GM21515 (cell line): ENCODE results near the gene NMNAT1.
"Not testable (repeated sequence)": the region's sequence is repeated elsewhere in the genome, so short reads cannot be mapped to it uniquely, and the experiment has no call there.

ENCODE experiments used
- ATAC-seq: cut with Tn5 transposase; IDR thresholded peaks from one replicate; pipeline ENCODE4 v1.9.1; 2021; ENCODE audit not compliant: unreplicated experiment

The NMNAT1 gene

GRCh38 chr1:9917901-9918300 lies 25.4 kb upstream of the NMNAT1 start:
- ATAC-seq = no peak

DNA sequence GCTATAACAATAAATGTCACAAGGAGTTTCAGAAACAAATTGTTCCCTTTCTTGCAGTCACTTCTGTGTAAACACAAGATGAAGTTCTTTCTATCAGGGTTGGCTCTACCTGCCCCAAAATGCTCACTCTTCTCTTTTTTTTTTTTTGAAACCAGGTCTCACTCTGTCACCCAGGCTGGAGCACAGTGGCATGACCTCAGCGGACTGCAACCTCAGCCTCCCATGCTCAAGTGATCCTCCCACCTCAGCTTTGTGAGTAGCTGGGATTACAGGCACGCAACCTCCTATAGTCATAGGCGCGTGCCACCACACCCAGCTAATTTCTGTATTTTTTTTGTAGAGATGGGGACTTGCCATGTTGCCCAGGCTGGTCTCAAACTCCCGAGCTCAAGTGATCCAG lies 22.7 kb upstream of the NMNAT1 start:
- ATAC-seq = no peak

- no peak for ATAC-seq
Measured at GRCh38 chr1:9922342-9922741, 20.9 kb upstream of the NMNAT1 start.

GRCh38 chr1:9927259-9927658 lies 16.0 kb upstream of the NMNAT1 start:
- ATAC-seq = no peak

- ATAC-seq = no peak
Measured at GRCh38 chr1:9929431-9930385, 13.6 kb upstream of the NMNAT1 start.

- ATAC-seq = peak; percentile 43
Measured at GRCh38 chr1:9942399-9942938, 806 bp upstream of the NMNAT1 start.

DNA sequence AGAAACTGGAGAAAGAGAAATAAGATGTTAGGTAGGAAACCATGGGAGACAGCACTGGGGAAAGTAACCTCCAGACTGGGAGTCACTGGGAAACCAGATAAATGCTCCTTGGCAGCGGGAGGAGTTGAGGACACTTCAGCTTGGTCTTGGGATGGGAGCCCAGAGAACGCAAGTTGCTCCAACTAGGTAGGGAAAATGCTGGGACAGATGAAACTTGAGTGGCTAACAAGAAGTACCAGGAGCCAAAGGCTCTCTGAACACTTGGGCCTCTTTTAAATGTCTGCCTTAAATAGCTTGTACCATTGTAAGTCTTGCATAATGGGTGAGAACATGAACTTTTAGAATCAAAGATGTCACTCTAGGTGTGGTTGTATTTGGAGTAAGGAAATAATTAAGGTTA lies 3.0 kb downstream of the NMNAT1 start:
- ATAC-seq = no peak

- ATAC-seq = no peak
Measured at GRCh38 chr1:9957726-9958125, 14.5 kb downstream of the NMNAT1 start.

GRCh38 chr1:9960011-9960410 lies 16.7 kb downstream of the NMNAT1 start:
- no peak for ATAC-seq

GRCh38 chr1:9960706-9961562 lies 17.7 kb downstream of the NMNAT1 start:
- no peak for ATAC-seq

DNA sequence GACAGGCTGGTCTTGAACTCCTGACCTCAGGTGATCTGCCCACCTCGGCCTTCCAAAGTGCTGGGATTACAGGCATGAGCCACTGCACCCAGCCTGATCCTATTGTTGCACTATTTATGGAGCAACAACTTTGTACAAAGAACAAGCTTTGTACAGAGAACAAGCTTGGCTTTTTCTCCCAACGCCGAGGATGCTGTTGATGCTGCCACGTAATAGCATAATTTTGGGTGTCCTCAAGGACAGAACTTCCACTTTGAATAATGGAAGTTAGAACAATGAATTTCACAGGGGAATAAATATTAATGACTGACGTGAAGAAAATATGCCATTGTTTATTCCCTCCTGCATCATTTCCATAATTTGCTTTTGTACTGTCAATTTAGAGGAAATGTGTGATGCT lies 41.0 kb downstream of the NMNAT1 start:
- ATAC-seq = no peak

GRCh38 chr1:9985001-9985400 lies 41.7 kb downstream of the NMNAT1 start:
- ATAC-seq = no peak

- no peak for ATAC-seq
Measured at GRCh38 chr1:9989773-9990172, 46.5 kb downstream of the NMNAT1 start.

- ATAC-seq = no peak
Measured at GRCh38 chr1:9990944-9991343, 47.7 kb downstream of the NMNAT1 start.

- no peak for ATAC-seq
Measured at GRCh38 chr1:9992910-9993309, 49.6 kb downstream of the NMNAT1 start.

GRCh38 chr1:9993561-9994075 lies 50.3 kb downstream of the NMNAT1 start:
- ATAC-seq = no peak

DNA sequence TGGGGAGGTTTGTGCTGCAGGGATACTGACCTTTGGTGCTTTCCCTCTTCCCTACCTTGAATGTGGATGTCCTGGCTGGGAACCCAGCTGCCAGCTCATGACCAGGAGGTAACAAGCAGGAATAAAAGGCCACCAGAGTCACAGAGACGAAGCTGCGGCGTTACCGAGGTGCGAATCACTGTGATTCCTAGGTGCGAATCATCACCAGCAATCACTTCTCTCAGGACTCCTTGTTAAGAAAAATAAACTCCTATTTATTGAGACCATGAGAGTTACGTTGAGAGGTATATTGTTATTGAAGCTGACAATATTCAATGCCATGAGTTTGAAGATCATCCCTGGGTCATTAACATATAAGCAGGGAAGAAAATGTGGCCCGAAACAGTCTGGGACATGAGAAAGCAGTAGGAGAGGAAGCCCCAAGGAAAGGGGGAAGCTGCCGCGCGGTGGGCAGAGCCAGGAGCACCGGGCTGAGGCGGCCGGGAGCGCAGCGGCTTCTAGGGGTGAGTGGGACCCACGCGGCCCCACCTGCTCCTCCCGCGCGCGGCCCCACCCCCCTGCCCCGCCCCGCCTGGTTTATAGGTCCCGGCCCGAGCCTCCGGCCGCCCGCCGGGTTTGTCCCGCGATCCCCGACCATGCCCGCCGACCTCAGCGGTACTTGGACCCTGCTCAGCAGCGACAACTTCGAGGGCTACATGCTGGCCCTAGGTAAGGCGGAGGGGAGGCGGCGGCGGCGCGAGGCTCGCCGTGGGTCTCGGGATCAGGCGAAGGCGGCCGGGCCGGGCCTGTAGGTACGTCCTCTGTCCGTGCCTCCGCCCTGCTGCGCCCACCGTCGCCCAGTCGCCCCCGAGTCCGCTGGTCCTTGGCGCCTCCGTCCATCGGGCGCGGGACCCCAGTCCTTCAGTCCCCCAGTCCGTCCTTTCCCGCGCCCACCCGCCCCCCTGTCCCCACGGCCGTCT lies 53.6 kb downstream of the NMNAT1 start, which contains the start of gene RBP7:
Gene RBP7, plus strand, starts transcription at position 605 of the 959 bp plus-strand sequence. Its CDS starts 31 bp downstream, at position 636.
- ATAC-seq = no peak

DNA sequence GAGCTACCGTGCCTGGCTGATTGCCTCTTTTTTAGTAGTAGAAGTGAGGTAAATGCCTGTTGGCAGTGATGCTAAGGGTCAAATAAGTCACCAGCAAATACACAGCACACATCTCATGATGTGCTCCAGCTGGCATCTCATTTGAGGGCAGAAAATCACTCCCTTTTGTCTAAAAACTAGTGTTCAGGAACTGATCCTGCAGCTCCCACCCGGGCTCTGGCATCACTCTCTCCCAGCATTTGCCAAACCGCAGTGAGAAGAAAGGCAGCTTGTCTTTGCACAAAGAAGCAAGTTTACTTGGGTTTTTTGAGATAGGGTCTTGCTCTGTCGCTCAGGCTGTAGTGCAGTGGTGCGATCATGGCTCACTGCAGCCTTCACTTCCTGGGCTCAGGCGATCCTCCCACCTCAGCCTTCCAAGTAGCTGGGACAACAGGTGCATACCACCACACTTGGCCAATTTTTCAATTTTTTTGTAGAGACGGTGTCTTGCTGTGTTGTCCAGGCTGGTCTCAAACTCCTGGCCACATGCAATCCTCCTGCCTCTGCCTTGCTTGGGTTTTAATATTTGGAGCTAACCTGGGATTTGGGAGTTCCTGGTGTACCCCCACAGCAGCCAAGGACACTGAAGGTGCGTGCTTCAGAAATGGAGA lies 57.9 kb downstream of the NMNAT1 start:
- no peak for ATAC-seq

DNA sequence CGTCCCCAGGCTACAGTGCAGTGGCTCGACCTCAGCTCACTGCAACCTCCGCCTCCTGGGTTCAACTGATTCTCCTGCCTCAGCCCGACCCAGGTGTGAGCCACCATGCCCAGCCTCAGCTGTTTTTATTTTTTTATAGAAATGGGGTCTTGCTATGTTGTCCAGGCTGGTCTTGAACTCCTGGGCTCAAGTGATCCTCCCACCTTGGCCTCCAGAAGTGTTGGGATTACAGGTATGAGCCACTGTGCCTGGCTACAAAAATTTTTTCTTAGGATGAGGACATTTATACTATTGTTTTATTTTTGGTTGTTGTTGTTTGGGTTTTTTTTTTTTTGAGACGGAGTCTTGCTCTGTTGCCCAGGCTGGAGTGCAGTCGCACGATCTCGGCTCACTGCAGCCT lies 62.0 kb downstream of the NMNAT1 start:
- ATAC-seq = not testable (repeated sequence)

DNA sequence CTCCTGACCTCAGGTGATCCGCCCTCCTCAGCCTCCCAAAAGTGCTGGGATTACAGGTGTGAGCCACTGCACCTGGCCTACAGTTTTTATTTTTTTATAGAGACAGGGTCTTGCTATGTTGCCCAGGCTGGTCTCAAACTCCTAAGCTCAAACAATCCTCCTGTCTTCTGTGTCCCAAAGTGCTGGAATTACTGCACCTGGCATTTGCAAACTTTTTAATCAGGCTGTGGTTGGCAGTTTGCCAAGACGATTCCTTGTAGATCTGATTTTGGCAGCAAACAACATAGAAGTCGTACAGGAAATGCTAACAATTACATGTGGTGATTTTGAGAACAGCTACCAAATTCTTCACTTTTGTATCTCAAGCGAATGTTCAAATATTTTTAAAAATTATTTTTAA lies 63.9 kb downstream of the NMNAT1 start:
- ATAC-seq = no peak
